GM03348 (cell line): ENCODE results near the gene PLPP2.

Source experiments
- DNase-seq: peaks from one replicate; pipeline ENCODE4 v3.0.0; 2012; ENCODE audit warnings: low spot score

The PLPP2 gene

GRCh38 chr19:313988-314815 is 23.0 kb upstream of the PLPP2 start:
- DNase-seq = no peak

- DNase-seq = no peak
Observed at GRCh38 chr19:313169-313987, 22.2 kb upstream of the PLPP2 start.

DNA sequence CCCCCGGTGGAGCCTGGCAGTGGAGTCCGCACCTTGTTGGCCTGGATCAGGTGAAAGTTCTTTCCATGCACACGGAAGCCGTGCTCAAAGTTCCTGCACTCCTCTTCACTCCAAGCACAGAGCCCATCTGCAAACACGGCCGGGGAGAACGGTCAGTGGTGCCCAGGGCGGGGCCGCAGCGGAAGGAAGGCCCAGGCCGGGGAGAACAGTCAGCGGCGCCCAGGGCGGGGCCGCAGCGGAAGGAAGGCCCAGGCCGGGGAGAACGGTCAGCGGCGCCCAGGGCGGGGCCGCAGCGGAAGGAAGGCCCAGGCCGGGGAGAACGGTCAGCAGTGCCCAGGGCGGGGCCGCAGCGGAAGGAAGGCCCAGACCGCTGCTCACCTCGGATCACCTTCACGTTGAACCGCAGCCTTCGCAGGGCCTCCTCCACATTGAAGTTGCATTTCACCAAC is 20.6 kb upstream of the PLPP2 start:
- DNase-seq = no peak

- no peak for DNase-seq
Observed at GRCh38 chr19:310781-311496, 19.7 kb upstream of the PLPP2 start.

GRCh38 chr19:310141-310651 is 19.0 kb upstream of the PLPP2 start:
- DNase-seq = peak; percentile 33

DNA sequence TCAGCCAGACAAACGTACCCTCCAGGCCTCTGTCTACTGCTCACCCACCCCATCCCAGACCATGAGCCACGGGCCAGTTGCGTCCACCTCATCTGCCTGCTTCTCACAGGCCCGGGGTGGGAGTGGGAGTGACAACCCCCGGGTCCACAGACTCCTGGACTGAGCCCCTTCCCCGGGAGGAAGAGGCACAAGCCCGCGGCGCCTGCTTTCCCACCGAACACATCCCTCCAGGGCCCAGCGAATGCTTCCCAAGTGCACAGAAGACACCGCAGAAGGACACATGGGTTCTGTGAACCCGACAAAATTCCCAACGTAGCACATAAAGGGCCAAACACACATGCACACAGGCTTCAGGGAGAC is 18.0 kb upstream of the PLPP2 start:
- DNase-seq = no peak

GRCh38 chr19:308471-309205 is 17.4 kb upstream of the PLPP2 start:
- no peak for DNase-seq

- no peak for DNase-seq
Observed at GRCh38 chr19:307793-308420, 16.7 kb upstream of the PLPP2 start.

GRCh38 chr19:307111-307531 is 15.9 kb upstream of the PLPP2 start:
- DNase-seq = no peak

DNA sequence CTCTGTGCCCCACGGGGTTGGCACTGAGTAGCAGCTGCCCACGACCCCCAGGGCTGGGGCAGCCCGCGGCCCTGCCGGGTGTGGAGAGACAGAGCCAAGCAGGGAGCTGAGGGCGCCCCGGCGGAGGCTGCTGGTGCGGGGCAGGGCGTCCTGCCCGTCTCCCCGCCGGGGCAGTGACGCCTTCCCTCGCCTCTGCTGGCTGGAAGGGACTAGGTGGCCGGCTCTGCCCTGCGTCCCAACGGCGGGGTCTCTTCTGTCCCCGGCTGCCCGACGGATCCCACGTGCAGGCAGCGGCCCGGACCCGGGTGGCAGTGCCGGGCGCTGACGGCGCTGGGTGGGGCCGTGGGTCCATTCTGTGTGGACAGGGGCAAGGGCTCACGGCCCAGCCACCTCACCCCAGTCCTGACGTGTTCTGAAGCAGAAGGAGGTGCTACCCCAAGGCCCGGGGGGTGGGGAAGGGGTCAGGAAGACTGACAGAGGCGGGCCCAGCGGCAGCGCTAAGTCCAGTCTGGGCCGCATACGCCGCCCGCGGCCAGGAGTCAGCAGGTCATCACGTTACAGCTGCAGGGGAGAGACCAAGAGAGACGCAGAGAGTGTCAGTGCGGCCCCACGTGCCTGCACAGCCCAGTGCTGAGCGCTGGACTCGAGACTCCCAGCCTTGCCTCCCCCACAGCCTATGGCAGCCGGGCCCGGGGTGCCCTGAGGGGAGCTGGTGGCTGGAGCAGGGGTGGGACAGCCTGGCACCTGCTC is 15.1 kb upstream of the PLPP2 start:
- no peak for DNase-seq

GRCh38 chr19:305240-306150 is 14.3 kb upstream of the PLPP2 start:
- DNase-seq = no peak

- DNase-seq = no peak
Observed at GRCh38 chr19:296476-297225, 5.4 kb upstream of the PLPP2 start.

GRCh38 chr19:295687-296370 is 4.6 kb upstream of the PLPP2 start:
- no peak for DNase-seq

DNA sequence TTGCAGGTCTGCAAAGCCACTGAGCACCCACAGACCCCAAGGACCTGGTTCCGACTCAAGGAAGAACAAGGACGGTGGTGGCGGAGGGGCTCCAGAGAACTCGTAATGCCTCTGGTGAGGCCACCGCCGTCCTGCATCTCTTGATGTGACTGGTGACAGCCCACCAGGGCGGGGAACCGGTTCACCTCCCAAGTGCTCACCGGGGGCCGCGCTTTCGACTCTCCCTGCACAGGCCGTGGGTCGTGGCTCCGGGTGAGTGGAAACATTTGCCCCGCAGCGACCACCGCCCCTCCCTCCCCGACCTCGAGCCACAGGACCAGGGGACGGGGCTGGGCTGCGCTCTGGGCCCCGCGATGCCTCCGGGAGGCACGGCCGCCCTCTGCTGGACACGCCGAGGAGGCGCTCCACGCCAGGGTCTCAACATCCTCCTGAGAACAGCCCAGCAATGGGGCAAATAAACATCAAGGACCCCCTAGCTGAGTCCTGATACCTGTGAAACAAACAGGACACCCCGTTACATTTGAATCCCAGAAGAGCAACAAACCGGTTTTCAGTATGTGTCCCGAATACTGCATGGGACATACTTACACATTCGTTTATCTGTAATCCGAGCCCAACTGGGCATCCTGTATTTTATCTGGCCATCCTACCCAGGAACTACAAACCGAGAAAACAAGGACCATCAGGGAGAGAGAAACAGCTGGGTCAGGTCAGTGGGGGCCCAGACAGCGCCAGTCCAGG is 3.9 kb upstream of the PLPP2 start:
- DNase-seq = peak; percentile 87

- DNase-seq = peak; percentile 56
Observed at GRCh38 chr19:294341-294945, 3.2 kb upstream of the PLPP2 start.

DNA sequence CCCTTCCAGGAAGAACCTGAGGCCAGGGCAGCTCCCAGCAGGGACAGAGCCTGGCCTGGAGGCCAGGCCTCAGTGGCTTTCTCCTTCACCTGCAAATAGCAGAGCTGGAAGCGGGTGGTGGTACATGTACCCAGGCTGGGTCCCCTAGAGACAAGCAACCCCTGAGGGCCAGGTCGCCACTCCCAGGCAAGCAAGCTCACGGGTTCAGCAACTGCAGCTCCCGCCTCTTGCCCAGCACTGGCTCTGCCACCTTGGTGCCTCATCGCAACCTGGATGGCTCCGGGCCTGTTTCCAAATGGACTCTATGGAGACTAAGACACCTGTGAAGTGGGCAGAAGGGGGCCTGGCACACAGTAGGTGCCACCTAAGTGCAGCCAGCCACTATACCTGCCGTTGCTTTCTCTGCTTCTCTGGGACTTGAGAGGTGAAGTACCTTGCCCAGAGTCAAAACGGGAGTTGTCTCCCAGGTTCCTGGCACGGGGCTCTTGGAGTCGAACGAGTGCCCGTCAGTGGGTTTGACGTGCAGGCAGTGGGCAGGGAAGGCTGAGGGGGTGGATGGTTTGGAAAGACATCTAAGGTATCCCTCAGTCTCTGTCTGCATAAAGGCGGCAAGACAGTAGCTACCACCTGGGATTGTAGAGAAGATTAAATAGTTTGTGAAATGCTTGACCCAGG is 2.4 kb upstream of the PLPP2 start:
- DNase-seq = no peak
